Sigmoid colon (tissue), 7 donors: ENCODE results near the gene CLTCL1. TPM values are rescaled to one million over a fixed set of nuclear protein-coding genes. Genes with fewer than 3 reads are reported as not detected.

ENCODE experiments used
- DNase-seq: peaks from one replicate; pipeline ENCODE4 v3.0.0-alpha.2; 2019
- H3K27ac ChIP-seq, 4 donors: fragments of 200-600 bp; sonication (generic); one replicate each; pipeline ENCODE4 v1.5.1; 2016 to 2019; ENCODE audit warnings: mild to moderate bottlenecking in 1 of 4
- H3K27me3 ChIP-seq, 3 donors: fragments of 200-600 bp; sonication (generic); one replicate each; pipeline ENCODE4 v1.5.1; 2019; ENCODE audit warnings: mild to moderate bottlenecking in 1 of 3
- H3K36me3 ChIP-seq, 4 donors: fragments of 200-600 bp; sonication (generic); one replicate each; pipeline ENCODE4 v1.5.1; 2016 to 2019
- H3K4me1 ChIP-seq, 4 donors: fragments of 200-600 bp; sonication (generic); one replicate each; pipeline ENCODE4 v1.5.1; 2017 to 2019
- H3K4me3 ChIP-seq, 4 donors: fragments of 200-600 bp; sonication (generic); one replicate each; pipeline ENCODE4 v1.5.1; 2017 to 2019; ENCODE audit warnings: mild to moderate bottlenecking in 2 of 4, moderate library complexity in 1 of 4
- H3K9me3 ChIP-seq, 4 donors: fragments of 200-600 bp in 3 of 4; sonication (generic) in 3 of 4; one replicate each; pipeline versions ENCODE4 v1.5.1 to v1.6.1; 2013 to 2019
- CTCF ChIP-seq, 4 experiments: fragments of 450-650 bp in 3 of 4; fragments of 200-600 bp in 1 of 4; IDR thresholded peaks; one replicate each; pipeline ENCODE4 v1.5.1; 2016 to 2019; ENCODE audit warnings: antibody characterized with exemption in 4 of 4, mild to moderate bottlenecking in 3 of 4, moderate library complexity in 2 of 4
- EP300 ChIP-seq, 4 donors: sonication (generic); formaldehyde crosslinking; IDR thresholded peaks; one replicate each; pipeline ENCODE4 v1.6.1; 2017; ENCODE audit warnings: antibody characterized with exemption in 4 of 4
- POLR2A ChIP-seq, 2 donors: fragments of 450-650 bp; IDR thresholded peaks; one replicate each; pipeline ENCODE4 v1.6.1; 2016; ENCODE audit warnings: antibody characterized with exemption in 2 of 2, mild to moderate bottlenecking in 2 of 2, moderate library complexity in 2 of 2
- POLR2AphosphoS5 ChIP-seq, 4 donors: sonication (generic); formaldehyde crosslinking; IDR thresholded peaks; one replicate each; pipeline ENCODE4 v1.6.1; 2017; ENCODE audit warnings: antibody characterized with exemption in 4 of 4
- WGBS, 2 donors: extraction: QIAGEN DNeasy Blood & Tissue Kit; methylation state at CpG; one replicate each; pipeline ENCODE4 v1.1.7; 2013; 5-methylcytosine and 5-hydroxymethylcytosine counted together
- intact Hi-C: fragments of 100-400 bp; cut with DNase I; formaldehyde crosslinking; loops from one replicate; pipeline ENCODE4 v1.15.1; 2023
- polyA plus RNA-seq, 3 donors: library from polyadenylated mRNA; stranded (reverse); fragments of 200-250 nt; gene quantifications; one replicate each; pipeline ENCODE4 v1.2.3, GENCODE V29; 2013
- total RNA-seq, 4 donors: library from RNA; depleted of rRNA; stranded (reverse); fragments of >200 nt; gene quantifications; one replicate each; pipeline ENCODE4 v1.1.0, GENCODE V29; 2016
- donor health status: healthy with polysubstance abuse.
- donor health status: Bipolar disorder and iron deficiency.
- donor health status: healthy.

The CLTCL1 gene
- total and polyA plus RNA-seq, 7 donors = 0.92 to 5.0 (median 2.4) TPM

- no peaks in the 10 kb centered on the region for H3K9me3 ChIP-seq
- no peak overlapping the region for H3K4me3 ChIP-seq
- H3K36me3 ChIP-seq = no peaks in the 10 kb centered on the region
- no peak for TF ChIP-seq POLR2A (IDR thresholded peaks at IDR 0.05)
- DNase-seq = no peak
- 78 to 89% methylated on average over 12 of the region's 12 CpGs for WGBS, 2 donors
- H3K27me3 ChIP-seq = no peaks in the 10 kb centered on the region
- intact Hi-C loops = loop anchor here (5.0 kb wide), 2 partner anchors 256 to 271 kb away; partner anchors contain the start of genes C22orf39, HIRA and MRPL40
- H3K4me1 ChIP-seq = peaks cover 0 to 62% (median 52%) of the 10 kb centered on the region in 4 donors
- no peak overlapping the region for H3K27ac ChIP-seq
Measured at GRCh38 chr22:19176732-19177131, 114.8 kb downstream of the CLTCL1 start.

- no peaks in the 10 kb centered on the region for H3K36me3 ChIP-seq
- H3K9me3 ChIP-seq = no peaks in the 10 kb centered on the region
- H3K27me3 ChIP-seq = no peaks in the 10 kb centered on the region
- H3K4me1 ChIP-seq = peaks cover 0 to 64% (median 52%) of the 10 kb centered on the region in 4 donors
- no peak for TF ChIP-seq EP300 (IDR thresholded peaks at IDR 0.05)
- TF ChIP-seq POLR2AphosphoS5 (IDR thresholded peaks at IDR 0.05) = no peak
- TF ChIP-seq POLR2A (IDR thresholded peaks at IDR 0.05) = no peak
- no peak for TF ChIP-seq CTCF (IDR thresholded peaks at IDR 0.05)
- no peak for DNase-seq
- intact Hi-C loops = loop anchor here (5.0 kb wide), 2 partner anchors 256 to 271 kb away; partner anchors contain the start of genes C22orf39, HIRA and MRPL40
- H3K27ac ChIP-seq = no peak overlapping the region
- 75 to 78% methylated on average over 12 of the region's 12 CpGs for WGBS, 2 donors
- H3K4me3 ChIP-seq = no peak overlapping the region
Measured at GRCh38 chr22:19176175-19176643, 115.3 kb downstream of the CLTCL1 start.

GRCh38 chr22:19175602-19176174 lies 115.8 kb downstream of the CLTCL1 start:
- Histone ChIP-seq H3K36me3 (no peaks in the 10 kb centered on the region), H3K4me1 (peaks cover 0 to 68% (median 55%) of the 10 kb centered on the region in 4 donors), H3K27me3 (no peaks in the 10 kb centered on the region), H3K4me3 (no peak overlapping the region), H3K27ac (no peak overlapping the region), H3K9me3 (no peaks in the 10 kb centered on the region)
- no peak for TF ChIP-seq EP300 (IDR thresholded peaks at IDR 0.05)
- TF ChIP-seq POLR2AphosphoS5 (IDR thresholded peaks at IDR 0.05) = no peak
- no peak for TF ChIP-seq CTCF (IDR thresholded peaks at IDR 0.05)
- TF ChIP-seq POLR2A (IDR thresholded peaks at IDR 0.05) = no peak
- intact Hi-C loops = loop anchor here (5.0 kb wide), 2 partner anchors 257 to 272 kb away; partner anchors contain the start of genes C22orf39, HIRA and MRPL40
- DNase-seq = no peak
- 74 to 79% methylated on average over 21 of the region's 21 CpGs for WGBS, 2 donors

GRCh38 chr22:19175026-19175601 lies 116.4 kb downstream of the CLTCL1 start:
- Histone ChIP-seq H3K4me3 (no peak overlapping the region), H3K36me3 (no peaks in the 10 kb centered on the region), H3K9me3 (no peaks in the 10 kb centered on the region), H3K4me1 (peaks cover 0 to 73% (median 60%) of the 10 kb centered on the region in 4 donors), H3K27ac (no peak overlapping the region), H3K27me3 (no peaks in the 10 kb centered on the region)
- 68 to 81% methylated on average over 7 of the region's 7 CpGs for WGBS, 2 donors
- intact Hi-C loops = loop anchor here (5.0 kb wide), 2 partner anchors 257 to 272 kb away; partner anchors contain the start of genes C22orf39, HIRA and MRPL40
- TF ChIP-seq POLR2A (IDR thresholded peaks at IDR 0.05) (no peak), EP300 (IDR thresholded peaks at IDR 0.05) (no peak), CTCF (IDR thresholded peaks at IDR 0.05) (no peak), POLR2AphosphoS5 (IDR thresholded peaks at IDR 0.05) (no peak)
- no peak for DNase-seq
